Endothelial cell of umbilical vein (primary cell): Measurements from ENCODE around the gene CINP. TPM values are rescaled to one million over a fixed set of nuclear protein-coding genes. Genes with fewer than 3 reads are reported as not detected.

Experiments used
- BruUV-seq: library from RNA; stranded (reverse); fragments of 400-500 nt; replicated peaks from 2 replicates; lab custom pipeline; 2021; lab: Mats Ljungman, UMichigan
- CTCF ChIA-PET: fragments of 300-600, 350-600 bp; sonication (Branson Sonifier 250); formaldehyde crosslinking; loops from one replicate; lab custom pipeline; 2021; ENCODE audit warnings: antibody characterized with exemption, inconsistent platforms; lab: Charles Lee
- POLR2A ChIA-PET: fragments of 300-600, 350-600 bp; sonication (Branson Sonifier 250); formaldehyde crosslinking; loops from one replicate; lab custom pipeline; 2021; ENCODE audit warnings: antibody characterized with exemption, inconsistent platforms; lab: Charles Lee
- DNase-seq: peaks from one replicate; pipeline ENCODE4 v3.0.0-alpha.2; 2011; ENCODE audit warnings: low read depth, low spot score
- FAIRE-seq: peaks from 2 replicates; lab custom pipeline; 2011; peaks lifted over from hg19 to GRCh38; lab: Jason Lieb, UNC
- H2AFZ ChIP-seq: 2 replicates; pipeline ENCODE4 v1.6.0; 2012; ENCODE audit warnings: low read depth, low read length, control low read depth, inconsistent platforms
- H3K27ac ChIP-seq: 2 replicates; pipeline ENCODE4 v1.5.1; 2011; ENCODE audit warnings: low read depth, mild to moderate bottlenecking, control low read depth, low read length, moderate library complexity; ENCODE audit not compliant: insufficient read depth
- H3K27me3 ChIP-seq, 2 experiments: 2 replicates each; pipeline versions ENCODE4 v1.6.0 to v1.6.1; 2011; ENCODE audit warnings: low read length in 2 of 2, mixed read lengths in 1 of 2; ENCODE audit not compliant: control insufficient read depth in 2 of 2, insufficient read depth in 2 of 2
- H3K36me3 ChIP-seq, 2 experiments: 2 replicates in 1 of 2; 3 replicates in 1 of 2; pipeline ENCODE4 v1.5.1; 2011; ENCODE audit warnings: low read length in 2 of 2, mild to moderate bottlenecking in 1 of 2, moderate library complexity in 1 of 2; ENCODE audit not compliant: control insufficient read depth in 2 of 2, insufficient read depth in 2 of 2; ENCODE audit errors: extremely low read depth in 1 of 2
- H3K4me1 ChIP-seq: 3 replicates; pipeline ENCODE4 v1.5.1; 2011; ENCODE audit warnings: mild to moderate bottlenecking, low read length; ENCODE audit not compliant: control insufficient read depth, insufficient read depth; ENCODE audit errors: extremely low read depth
- H3K4me2 ChIP-seq: 2 replicates; pipeline ENCODE4 v1.6.1; 2011; ENCODE audit warnings: low read length, control low read depth, mixed read lengths; ENCODE audit not compliant: insufficient read depth
- H3K4me3 ChIP-seq, 3 experiments: fragments of 200-600 bp in 1 of 3; sonication (generic), shearing (Covaris generic) in 1 of 3; replicated peaks in 1 of 3; 2 replicates each; pipeline ENCODE4 v1.5.1; 2011 to 2016; ENCODE audit warnings: control low read depth in 3 of 3, low read length in 3 of 3, mild to moderate bottlenecking in 2 of 3, inconsistent platforms in 1 of 3, low read depth in 1 of 3, moderate library complexity in 1 of 3; ENCODE audit not compliant: insufficient read depth in 1 of 3
- H3K79me2 ChIP-seq: 2 replicates; pipeline ENCODE4 v1.6.0; 2012; ENCODE audit warnings: low read length, inconsistent platforms; ENCODE audit not compliant: control insufficient read depth, insufficient read depth
- H3K9ac ChIP-seq: replicated peaks from 2 replicates; pipeline ENCODE3; 2011; ENCODE audit warnings: low read length, control low read depth; ENCODE audit not compliant: insufficient read depth; ENCODE audit errors: extremely low read depth
- H3K9me1 ChIP-seq: replicated peaks from 3 replicates; pipeline ENCODE4 v1.6.0; 2011; ENCODE audit warnings: mild to moderate bottlenecking, low read length; ENCODE audit not compliant: control insufficient read depth, insufficient read depth; ENCODE audit errors: extremely low read depth
- H3K9me3 ChIP-seq: replicated peaks from 2 replicates; pipeline ENCODE4 v1.5.1; 2012; ENCODE audit warnings: low read length, inconsistent platforms; ENCODE audit not compliant: control insufficient read depth, insufficient read depth
- H4K20me1 ChIP-seq: replicated peaks from 2 replicates; pipeline ENCODE3; 2011; ENCODE audit warnings: mild to moderate bottlenecking, low read length; ENCODE audit not compliant: control insufficient read depth, insufficient read depth; ENCODE audit errors: extremely low read depth
- CTCF ChIP-seq, 2 donors: IDR thresholded peaks; 1 replicate in 1 of 2; 2 replicates in 1 of 2; pipeline ENCODE4 v1.5.1; 2011; ENCODE audit warnings: low read length in 2 of 2, mild to moderate bottlenecking in 2 of 2, moderate library complexity in 2 of 2, control low read depth in 1 of 2, inconsistent platforms in 1 of 2, low read depth in 1 of 2; ENCODE audit not compliant: insufficient read depth in 1 of 2; ENCODE audit errors: extremely low read depth in 1 of 2
- EZH2 ChIP-seq: IDR thresholded peaks from 2 replicates; pipeline ENCODE4 v1.6.1; 2012; ENCODE audit warnings: borderline replicate concordance, low read depth, mild to moderate bottlenecking, moderate library complexity, low read length, inconsistent platforms; ENCODE audit not compliant: severe bottlenecking
- FOS ChIP-seq: IDR thresholded peaks from 2 replicates; pipeline ENCODE4 v1.6.1; 2011; ENCODE audit warnings: mild to moderate bottlenecking, low read length, moderate library complexity, borderline replicate concordance; ENCODE audit not compliant: insufficient read depth
- GATA2 ChIP-seq: IDR thresholded peaks from 2 replicates; pipeline ENCODE4 v1.7.0; 2011; ENCODE audit warnings: low read depth, mild to moderate bottlenecking, moderate library complexity, mixed read lengths, low read length; ENCODE audit not compliant: insufficient read length, insufficient read depth
- JUN ChIP-seq: IDR thresholded peaks from 2 replicates; pipeline ENCODE4 v1.6.1; 2011; ENCODE audit warnings: borderline replicate concordance, low read depth; ENCODE audit not compliant: insufficient read length, insufficient read depth
- MAX ChIP-seq: IDR thresholded peaks from 2 replicates; pipeline ENCODE4 v1.6.1; 2011; ENCODE audit not compliant: insufficient read depth, insufficient read length
- MYC ChIP-seq: IDR thresholded peaks from one replicate; pipeline ENCODE4 v1.6.1; 2011; ENCODE audit warnings: mild to moderate bottlenecking, low read depth, low read length
- POLR2A ChIP-seq: IDR thresholded peaks from 2 replicates; pipeline ENCODE4 v1.6.1; 2012; ENCODE audit warnings: low read depth, mild to moderate bottlenecking, control low read depth, low read length
- POLR2AphosphoS5 ChIP-seq: IDR thresholded peaks from 2 replicates; pipeline ENCODE4 v1.6.1; 2012; ENCODE audit warnings: low read depth, mild to moderate bottlenecking, control low read depth, low read length, moderate library complexity; ENCODE audit not compliant: insufficient read depth
- dilution Hi-C: fragments of 300-500 bp; cut with MboI; formaldehyde crosslinking; loops from one replicate; pipeline ENCODE4 v1.15.0; 2019; ENCODE audit warnings: low sequenced_read_pairs; ENCODE audit not compliant: extremely low pct_ligation_motif_present
- intact Hi-C: fragments of 100-400 bp; cut with micrococcal nuclease; formaldehyde crosslinking; loops from one replicate; pipeline ENCODE4 v1.10.0; 2022
- polyA plus RNA-seq, 4 experiments: library from polyadenylated mRNA; depleted of rRNA in 3 of 4; stranded (reverse) in 3 of 4; unstranded in 1 of 4; fragments of >200 nt; gene quantifications; 2 replicates each; pipeline versions ENCODE4 v1.2.1 to v1.2.3, GENCODE V29; 2011 to 2012; ENCODE audit warnings: missing spikeins in 1 of 4
- total RNA-seq: library from RNA; stranded (reverse); gene quantifications from 2 replicates; pipeline ENCODE4 v1.2.3, GENCODE V29; 2021

CINP gene
- total and polyA plus RNA-seq, 2 donors (not counting 3 experiments of a cell fraction or from before 2014, with no cell fraction given) = 44.0 to 79.1 TPM

GRCh38 chr14:102320033-102320660 lies 42.5 kb downstream of the CINP start:
- POLR2A ChIA-PET = no interaction called here
- no peaks in the 10 kb centered on the region for H3K9me1 ChIP-seq
- BruUV-seq = no TSS peak

More at GRCh38 chr14:102320033-102320660, 42.5 kb downstream of the CINP start:
- TF ChIP-seq CTCF (IDR thresholded peaks at IDR 0.05; ENCODE audit: extremely low read depth in 1 of 2, insufficient read depth in 1 of 2, low read depth in 1 of 2, low read length in 2 of 2) (no peak), FOS (no peak), POLR2A (no peak), JUN (no peak), POLR2AphosphoS5 (no peak), EZH2 (no peak), MAX (no peak), MYC (no peak), GATA2 (no peak)
- FAIRE-seq = peak; percentile 70
- H3K79me2 ChIP-seq = peaks cover 5% of the 10 kb centered on the region
- H3K4me2 ChIP-seq = peak overlapping the region; percentile 87
- no peaks in the 10 kb centered on the region for H4K20me1 ChIP-seq
- peak overlapping the region; percentile 81 for H3K27ac ChIP-seq
- intact Hi-C loops (no loop called here), dilution Hi-C loops (no loop called here)
- peak overlapping the region; percentile 21 to 81 (median 77) for H3K4me3 ChIP-seq
- H3K9me3 ChIP-seq = no peaks in the 10 kb centered on the region
- H2AFZ ChIP-seq = peak overlapping the region; percentile 21
- no peaks in the 10 kb centered on the region for H3K27me3 ChIP-seq
- H3K9ac ChIP-seq = peak overlapping the region; percentile 86
- DNase-seq = peak; percentile 57
- no peaks in the 10 kb centered on the region for H3K36me3 ChIP-seq
- CTCF ChIA-PET = interaction anchor here (1.0 to 1.5 kb wide), 2 partner anchors 119 to 196 kb away, joined by 3 to 6 read pairs; no protein-coding TSS in a partner anchor
- peaks cover 21% of the 10 kb centered on the region for H3K4me1 ChIP-seq
